Right lobe of liver (tissue), 4 donors: ENCODE results near the gene CEACAM5.

ENCODE experiments used
- CTCF ChIP-seq, 4 donors: fragments of 200-600 bp in 3 of 4; fragments of 450-650 bp in 1 of 4; IDR thresholded peaks; one replicate each; pipeline versions ENCODE4 v1.5.1 to v1.8.0; 2016 to 2022; ENCODE audit warnings: antibody characterized with exemption in 4 of 4, mild to moderate bottlenecking in 2 of 4
- POLR2A ChIP-seq: fragments of 450-650 bp; IDR thresholded peaks from one replicate; pipeline ENCODE4 v1.6.1; 2017; ENCODE audit warnings: antibody characterized with exemption, mild to moderate bottlenecking
- donor health status: DM: no; HTN: no; CAD: no.
- donor health status: DM: no; HTN: no; CAD: no.
- donor health status: DM: no; HTN: yes; CAD: no.

DNA sequence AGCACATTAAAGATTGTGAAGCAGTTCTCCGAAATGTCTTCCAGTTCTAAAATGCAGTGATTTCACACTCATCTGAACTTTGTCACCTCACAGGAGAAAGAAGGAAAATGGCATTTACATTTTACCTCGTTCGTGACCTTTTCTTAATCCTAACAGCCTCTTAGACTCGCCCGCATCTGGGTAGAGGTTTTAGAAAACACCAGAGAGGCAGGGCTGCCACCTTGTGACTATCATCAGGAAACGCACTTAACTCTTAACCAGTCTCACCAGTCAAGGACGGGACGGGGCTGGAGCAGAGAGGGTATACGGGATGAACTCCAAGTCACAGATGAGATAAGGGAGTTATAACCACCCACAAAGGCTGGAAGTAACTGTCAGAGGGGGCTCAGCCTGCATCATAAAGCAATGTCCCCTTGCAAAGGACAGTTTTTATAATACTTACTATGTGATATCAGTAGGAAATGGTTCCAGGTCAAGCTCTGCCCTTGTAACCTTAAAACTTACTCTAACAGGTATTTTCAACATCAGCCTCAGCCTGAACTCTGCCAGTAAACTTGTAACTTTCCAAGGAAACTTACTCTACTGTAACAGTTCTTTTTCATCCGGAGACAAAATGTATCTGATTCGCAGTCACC lies 38.3 kb downstream of the CEACAM5 start:
- TF ChIP-seq CTCF (IDR thresholded peaks at IDR 0.05) (peak; percentile 41 to 56 (median 46)), POLR2A (no peak)
